ENCODE results near the gene SMC6.

Gene SMC6, protein sequence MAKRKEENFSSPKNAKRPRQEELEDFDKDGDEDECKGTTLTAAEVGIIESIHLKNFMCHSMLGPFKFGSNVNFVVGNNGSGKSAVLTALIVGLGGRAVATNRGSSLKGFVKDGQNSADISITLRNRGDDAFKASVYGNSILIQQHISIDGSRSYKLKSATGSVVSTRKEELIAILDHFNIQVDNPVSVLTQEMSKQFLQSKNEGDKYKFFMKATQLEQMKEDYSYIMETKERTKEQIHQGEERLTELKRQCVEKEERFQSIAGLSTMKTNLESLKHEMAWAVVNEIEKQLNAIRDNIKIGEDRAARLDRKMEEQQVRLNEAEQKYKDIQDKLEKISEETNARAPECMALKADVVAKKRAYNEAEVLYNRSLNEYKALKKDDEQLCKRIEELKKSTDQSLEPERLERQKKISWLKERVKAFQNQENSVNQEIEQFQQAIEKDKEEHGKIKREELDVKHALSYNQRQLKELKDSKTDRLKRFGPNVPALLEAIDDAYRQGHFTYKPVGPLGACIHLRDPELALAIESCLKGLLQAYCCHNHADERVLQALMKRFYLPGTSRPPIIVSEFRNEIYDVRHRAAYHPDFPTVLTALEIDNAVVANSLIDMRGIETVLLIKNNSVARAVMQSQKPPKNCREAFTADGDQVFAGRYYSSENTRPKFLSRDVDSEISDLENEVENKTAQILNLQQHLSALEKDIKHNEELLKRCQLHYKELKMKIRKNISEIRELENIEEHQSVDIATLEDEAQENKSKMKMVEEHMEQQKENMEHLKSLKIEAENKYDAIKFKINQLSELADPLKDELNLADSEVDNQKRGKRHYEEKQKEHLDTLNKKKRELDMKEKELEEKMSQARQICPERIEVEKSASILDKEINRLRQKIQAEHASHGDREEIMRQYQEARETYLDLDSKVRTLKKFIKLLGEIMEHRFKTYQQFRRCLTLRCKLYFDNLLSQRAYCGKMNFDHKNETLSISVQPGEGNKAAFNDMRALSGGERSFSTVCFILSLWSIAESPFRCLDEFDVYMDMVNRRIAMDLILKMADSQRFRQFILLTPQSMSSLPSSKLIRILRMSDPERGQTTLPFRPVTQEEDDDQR

DNA sequence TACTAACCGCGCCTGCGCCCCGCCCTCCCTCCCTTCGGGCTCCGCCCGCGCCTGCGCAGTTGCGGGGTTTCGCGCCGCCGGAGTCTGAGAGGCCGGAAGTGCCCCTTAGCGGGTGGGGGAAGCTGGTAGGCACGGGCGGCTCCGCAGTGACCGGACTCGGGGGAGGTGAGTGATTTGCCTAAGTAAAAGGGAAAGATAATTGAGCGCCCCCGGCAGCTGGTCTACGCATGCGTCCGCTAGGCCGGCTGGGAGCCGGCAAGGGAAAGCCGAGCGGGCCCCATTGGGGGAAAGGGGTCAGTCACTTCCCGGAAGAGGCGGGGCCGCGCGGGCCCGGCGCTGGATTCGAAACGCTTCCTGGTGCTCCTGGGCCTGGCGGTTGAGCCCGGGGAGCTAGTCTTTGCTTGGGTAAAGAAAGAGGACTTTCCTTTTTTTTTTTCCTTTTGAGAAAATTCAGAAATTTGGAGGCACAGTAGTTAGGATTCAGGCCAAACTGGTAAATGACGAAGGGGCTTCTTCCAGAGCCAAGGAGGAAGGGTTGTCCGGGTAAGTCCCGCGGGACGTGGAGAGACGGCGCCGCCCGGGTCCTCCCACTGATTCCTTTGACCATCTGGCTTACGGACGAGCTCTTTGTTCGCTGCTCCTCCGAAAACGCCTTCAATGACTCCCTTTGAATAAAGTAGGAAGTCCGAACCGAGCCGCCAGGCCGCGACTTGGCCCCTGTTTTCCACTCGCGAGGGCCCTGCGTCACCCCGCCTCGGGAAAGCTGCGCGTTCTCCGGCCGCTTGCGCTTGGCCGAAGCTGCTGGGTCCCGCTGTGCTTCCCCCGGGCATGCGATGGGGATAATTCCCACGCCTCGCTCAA lies at the start of gene SMC6, which contains the start of gene GEN1:
Gene SMC6 (minus strand): TSS at position 8 of the 861 bp plus-strand sequence. CDS start 7,864 bp downstream, outside the sequence.
Gene GEN1 (plus strand): TSS at position 336 of the 861 bp plus-strand sequence. CDS start 5,806 bp downstream, outside the sequence.
- DNase-seq, result peak; percentile 96

DNA sequence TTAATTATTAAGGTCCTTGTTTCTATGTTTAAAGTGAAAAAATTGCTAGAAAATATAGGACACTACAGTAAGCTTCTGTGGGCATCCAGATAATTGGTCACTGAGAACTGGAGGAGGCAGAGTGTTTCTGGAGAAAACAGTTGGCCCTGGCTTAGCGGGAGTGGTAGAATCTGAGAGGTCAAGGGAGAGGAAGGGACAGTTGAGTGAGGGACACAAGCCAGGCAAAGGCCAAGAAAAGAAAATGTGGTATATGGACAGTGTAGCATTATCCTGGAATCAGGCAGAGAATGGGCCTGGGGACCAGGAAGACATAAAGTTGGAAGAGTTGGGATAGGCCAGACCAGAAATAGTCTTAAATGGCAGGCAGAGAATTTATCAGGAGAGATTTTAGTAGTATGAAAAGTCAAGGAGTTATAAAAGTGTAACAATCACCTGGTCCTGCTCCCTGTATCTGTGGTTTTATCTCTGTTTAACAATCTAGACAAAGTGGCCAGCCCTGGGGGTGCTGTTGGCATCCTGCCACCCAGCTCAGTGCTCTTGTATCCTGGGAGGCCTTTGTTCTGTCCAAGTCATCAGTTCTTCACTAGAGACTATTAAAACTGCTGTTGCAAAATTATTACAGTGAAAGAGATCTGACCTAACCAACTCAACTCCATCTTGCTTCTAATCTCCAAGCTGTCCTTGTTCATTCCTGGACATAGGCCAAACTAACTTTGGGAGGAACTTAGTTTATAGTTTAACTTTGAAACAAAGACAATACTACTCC lies 47.3 kb upstream of the SMC6 start:
- no peak for DNase-seq

DNA sequence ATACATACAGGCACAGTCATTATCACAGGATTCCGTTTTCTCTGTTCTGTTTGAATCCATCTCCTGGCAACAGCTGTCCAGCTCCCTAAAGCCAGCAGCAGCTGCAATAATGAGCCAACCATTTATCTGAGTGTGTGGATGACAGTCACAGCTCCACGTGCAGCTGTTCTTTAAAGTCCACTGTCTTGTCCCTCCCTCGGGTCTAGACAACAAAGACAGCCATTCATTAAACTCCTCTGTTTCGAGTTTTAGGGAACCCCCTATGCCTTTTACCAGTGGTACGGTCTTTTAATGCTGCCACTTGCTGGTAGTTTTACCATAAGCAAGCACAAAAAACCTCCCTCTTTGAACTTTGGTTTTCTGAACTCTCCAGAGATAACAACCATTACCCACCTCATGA lies 46.6 kb upstream of the SMC6 start:
- peak; percentile 67 to 80 for DNase-seq

DNA sequence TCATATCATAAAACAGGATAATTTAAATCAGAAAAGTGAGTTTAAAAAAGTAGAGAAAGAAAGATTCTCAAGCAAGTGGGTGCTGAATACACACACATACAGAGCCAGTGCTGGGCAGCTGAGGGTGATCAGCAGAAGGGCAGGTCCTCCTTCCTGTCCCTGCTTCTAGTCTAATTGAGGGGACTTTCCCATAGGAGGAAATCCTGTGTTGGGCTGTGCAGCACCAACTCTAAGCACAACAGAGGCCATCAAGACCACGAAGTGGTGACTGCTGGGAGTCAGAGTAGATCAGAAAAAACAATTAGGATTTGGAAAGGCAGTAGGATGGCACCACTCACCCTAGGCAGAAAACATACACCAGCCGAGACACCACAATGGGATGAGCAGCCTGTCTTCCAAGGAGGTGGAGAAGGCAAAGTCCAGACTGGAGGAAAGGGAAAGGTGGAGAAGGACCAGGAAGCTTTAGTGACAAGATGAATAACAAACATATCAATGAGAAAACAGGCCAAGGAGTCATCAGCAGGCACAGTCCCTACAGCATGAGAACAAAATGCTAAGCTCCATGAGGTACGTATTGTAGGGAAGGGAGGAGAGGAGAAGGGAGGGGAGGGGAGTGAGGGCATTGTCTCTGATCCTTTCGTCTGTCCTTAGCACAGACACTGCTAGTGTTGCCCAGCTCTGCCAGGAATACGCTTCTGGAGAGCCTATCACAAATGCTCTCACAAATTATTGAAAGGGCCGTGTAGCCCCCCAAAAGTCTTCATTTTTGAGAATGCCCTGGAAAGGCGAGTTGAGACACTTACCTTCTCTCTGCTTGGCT lies 45.9 kb upstream of the SMC6 start:
- no peak for DNase-seq

DNA sequence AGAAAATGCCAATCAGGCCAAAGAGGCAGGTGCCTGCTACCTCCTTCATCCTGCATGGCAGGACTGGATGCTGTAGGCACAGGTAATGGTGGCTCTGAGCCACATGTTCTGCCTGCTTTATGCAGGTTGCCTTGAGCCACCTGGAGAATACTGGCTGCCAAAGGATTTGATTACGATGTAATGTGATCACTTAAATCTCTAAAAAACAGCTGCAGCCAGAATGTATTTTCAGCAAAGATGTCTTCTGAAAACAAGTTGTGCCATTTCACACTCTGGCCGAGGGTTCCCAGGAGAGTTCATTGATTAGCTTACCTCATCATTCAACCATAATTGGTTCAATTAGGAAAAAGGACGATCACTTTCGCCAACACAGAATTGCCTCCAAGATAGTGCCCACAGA lies 44.7 kb upstream of the SMC6 start:
- DNase-seq, result peak; percentile 37 to 83

DNA sequence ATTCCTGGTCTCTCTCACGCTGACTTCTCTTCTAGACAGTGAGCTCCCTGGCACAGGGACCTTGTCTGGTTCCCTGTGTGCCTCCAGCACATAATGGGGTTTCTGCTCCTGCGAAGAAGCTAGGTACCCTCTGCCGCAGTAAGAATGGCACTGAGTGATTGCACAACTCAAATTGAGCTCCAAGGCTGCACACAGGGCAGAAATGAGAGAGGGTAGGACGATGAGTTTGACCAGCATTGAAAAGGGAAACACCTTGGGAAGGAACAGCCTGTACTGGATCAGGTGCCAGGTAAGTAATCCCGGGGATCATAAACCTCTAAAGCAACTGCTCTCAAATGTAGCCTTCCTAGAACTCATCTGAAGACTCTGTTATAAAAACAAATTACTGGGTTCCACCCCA lies 41.7 kb upstream of the SMC6 start:
- no peak for DNase-seq

DNA sequence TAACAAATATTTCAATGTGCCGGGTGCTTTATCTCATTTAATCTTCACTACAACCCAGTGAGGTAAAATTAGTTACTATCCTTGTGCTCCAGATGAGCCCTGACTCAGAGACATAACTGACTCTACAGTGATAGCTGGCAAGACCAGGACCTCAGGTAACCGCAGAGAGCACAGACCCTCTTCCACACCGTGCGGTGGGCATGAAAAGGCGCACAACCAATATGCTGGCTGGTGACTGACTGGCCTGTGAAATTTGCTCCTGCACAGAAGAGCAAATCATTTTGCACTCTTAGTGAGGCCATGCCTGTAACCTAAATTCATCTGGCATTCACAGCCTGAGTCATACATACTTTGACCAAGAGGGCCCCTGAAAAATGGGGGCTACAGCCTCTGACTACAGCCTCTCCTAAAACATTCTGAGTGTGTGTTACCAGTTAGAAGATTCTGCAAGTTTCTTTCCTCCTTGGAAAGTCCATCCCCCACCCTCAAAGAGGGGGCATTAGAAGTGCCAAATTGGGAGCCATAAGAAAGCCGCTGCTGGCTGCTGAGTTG lies 40.3 kb upstream of the SMC6 start:
- DNase-seq, result no peak

DNA sequence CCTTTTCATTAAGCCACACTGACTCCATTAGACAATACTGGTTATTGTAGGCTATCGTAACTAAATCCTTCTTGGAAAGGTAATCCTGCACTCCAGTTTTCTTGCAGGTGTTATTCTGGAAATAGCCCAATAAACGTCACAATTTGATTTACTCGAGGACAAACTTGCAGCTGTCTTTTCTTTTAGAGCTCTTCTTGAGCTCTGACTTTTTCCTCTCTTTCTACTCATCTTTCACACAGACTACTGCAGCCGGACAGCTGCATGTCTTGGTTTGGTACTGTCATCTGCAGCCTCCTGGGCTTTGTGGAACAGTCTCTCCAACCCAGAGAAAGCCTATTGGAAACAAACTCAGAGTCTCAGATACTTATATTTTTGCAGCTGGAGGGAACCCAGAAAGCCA lies 39.7 kb upstream of the SMC6 start:
- peak; percentile 76 to 95 for DNase-seq

DNA sequence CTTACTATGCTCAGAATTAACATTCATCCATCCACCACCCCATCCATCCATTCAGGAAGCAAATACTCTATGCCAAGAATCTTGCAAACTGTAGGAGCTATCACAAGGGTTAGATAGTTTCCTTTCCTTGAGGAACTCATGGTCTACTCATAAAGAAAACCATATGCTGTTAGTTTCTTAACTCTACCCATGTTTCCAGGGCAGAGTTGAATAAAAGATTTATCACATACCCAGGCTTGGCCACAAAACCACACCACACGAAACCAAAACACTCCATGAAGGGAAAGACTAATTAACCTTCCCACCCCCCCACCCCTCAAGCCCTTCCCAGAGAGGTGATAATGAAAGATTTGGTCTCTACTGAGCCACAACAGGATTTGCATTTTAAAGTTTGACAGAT lies 38.9 kb upstream of the SMC6 start:
- DNase-seq, result no peak

DNA sequence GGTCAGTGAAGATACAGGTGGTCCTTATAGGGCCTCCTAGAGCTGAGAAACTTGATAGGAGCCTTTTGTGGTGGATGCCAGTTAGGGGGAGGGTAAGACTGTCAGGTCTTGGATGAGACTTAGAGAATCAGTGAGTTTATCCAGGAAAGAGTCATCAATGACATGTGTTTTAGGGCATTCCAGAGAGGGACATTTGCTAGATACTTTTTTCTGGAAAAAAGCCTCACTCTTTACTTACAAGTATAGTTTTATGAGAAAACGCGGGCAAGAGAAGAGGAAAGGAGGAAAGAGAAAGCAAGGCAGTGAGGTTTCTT lies 38.2 kb upstream of the SMC6 start:
- DNase-seq, result no peak

DNA sequence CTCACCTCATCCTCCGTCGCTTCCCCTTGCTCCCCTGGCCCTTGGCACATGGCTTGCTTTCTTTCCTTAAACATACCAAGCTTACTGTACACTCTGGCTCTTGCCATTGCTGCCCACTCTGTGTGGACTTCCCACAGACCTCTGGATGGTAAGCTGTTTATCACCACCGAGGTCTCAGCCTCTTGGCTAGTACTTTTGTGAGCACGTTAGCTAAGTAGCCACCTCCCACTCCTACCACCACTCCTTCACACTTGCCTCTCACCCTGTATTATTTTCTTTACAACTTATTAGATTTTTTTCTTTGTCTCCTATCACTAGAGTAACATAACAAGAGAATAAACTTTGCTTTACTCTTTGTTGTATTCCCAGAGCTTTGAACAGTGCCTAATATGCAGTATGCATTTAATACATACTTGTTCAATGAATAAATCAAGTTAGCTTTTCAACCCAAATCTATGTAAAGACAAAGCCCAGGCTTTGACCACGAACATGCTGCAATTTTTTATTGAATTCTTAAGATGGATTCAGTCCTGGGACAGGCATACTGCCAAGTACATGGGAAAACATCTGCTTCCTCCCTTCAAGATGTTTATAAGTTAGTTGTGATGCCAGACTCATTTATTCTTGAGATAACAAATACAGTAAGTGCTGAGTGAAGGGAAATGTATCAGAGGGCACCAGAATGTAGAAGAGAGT lies 37.7 kb upstream of the SMC6 start:
- peak in 1 of 2 experiments; percentile 73 for DNase-seq

DNA sequence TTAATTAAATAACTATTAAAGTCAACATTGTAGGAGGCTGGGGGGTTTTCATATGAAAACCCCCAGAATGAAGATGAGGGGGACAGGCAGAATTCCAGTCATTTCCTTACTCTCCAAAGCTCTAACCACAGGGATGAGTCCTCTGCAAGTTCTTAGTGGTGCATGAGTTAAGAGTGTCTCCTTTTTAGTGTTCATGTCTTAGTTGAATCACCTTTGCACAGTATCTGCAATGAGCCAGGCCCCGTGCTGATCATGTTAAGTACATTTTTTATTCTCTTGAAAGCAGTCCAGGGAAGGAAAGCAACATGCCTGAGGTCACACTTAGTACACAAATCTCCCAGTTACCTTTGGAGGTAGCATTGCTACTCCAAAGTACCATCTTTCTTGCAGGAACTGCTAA lies 36.9 kb upstream of the SMC6 start:
- DNase-seq, result no peak

DNA sequence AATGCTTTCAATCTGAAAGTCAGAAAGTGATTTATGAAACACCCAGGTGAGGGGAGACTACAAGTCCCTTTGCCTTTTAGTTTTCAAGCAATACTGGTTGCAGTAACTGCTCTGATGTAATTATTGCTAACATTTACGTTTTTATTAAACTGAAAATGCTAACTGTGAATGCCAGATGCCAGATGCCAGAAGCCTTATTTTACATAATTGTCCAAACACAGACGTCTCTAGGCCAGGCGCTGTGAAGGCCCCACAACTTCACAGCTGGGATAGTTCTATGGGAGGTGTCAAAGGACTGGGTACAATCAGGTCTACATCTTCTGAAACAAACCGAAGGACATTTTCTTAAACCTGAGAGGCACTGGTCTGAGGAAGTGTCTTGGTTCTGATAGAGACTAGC lies 35.2 kb upstream of the SMC6 start:
- DNase-seq, result peak in 1 of 2 experiments; percentile 27

DNA sequence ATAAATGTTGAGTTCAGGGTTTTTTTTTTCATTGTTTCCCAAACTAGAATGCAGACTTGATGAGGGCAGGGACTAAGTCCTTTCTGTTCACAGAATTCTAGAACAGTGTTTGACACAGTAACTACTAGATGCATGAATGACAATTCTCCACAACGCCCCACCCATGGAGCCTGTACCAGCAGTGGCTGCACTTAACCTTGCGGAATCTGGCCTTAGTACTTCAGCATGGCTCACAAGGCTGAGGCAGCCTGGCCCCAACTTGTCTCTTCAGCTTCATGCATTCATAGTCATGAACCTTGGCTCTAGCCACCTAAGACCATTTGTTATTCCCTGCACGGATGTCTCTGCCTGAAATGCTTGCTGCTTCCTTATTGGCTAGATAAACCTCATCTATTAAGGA lies 33.1 kb upstream of the SMC6 start:
- no peak for DNase-seq

DNA sequence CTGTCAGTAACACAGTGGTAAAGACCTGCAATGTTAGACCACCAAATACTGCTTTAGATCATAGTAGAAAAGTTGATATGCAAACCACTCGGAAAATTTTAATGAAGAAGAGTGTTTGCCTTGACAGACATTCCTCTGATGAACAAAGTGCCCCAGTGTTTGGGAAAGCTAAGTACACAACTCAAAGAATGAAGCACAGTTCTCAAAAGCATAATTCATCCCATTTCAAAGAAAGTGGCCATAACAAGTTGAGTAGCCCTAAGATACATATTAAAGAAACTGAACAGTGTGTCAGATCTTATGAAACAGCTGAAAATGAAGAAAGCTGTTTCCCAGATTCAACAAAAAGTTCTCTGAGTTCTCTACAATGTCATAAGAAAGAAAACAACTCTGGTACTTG lies 27.9 kb upstream of the SMC6 start:
- no peak for DNase-seq

DNA sequence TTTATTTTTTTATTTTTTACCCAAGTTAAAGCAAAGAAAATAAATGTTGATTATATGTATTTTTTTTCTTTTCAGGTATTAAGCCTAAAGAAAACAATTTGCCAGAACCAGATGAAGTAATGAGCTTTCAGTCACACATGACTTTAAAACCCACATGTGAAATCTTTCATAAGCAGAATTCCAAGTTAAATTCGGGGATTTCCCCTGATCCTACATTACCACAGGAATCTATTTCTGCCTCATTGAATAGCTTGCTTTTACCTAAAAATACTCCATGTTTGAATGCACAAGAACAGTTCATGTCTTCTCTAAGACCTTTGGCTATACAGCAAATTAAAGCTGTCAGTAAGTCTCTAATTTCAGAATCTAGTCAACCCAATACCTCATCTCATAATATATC lies 26.9 kb upstream of the SMC6 start:
- no peak for DNase-seq

DNA sequence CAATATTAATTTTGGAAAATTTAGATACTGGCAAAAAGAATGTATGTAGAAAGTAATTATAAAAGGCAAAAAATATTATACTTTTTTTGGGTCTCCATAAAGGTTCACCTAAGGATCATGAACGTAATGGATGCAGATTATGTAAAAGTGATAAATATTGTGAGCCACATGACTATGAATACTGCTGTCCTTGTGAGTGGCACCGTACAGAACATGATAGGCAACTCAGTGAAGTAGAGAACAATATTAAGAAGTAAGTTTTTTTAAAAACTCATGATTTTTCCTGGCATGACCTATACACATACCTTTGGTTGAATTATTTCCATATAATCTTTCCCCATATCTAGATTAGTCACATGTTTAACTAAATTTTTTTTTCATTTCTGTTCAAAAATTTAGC lies 18.9 kb upstream of the SMC6 start:
- no peak for DNase-seq

DNA sequence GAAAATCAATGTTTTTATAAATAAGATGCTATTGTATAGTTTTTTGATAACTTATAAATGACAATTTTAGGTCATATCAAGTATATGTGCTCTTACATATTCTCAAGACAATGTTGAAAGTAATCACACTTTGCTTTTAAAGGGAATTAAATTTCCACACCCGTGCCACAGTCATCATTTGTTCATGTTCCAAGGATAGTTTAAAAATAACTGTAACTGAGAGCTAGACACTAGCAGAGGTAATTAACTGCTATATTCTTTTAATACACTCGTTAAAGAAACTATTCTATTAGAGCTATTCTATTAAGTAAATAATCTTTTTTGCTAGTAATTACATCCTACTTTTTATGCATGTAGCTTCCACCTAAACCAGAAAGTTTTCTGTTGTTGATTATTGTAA lies 18.3 kb upstream of the SMC6 start:
- no peak for DNase-seq

DNA sequence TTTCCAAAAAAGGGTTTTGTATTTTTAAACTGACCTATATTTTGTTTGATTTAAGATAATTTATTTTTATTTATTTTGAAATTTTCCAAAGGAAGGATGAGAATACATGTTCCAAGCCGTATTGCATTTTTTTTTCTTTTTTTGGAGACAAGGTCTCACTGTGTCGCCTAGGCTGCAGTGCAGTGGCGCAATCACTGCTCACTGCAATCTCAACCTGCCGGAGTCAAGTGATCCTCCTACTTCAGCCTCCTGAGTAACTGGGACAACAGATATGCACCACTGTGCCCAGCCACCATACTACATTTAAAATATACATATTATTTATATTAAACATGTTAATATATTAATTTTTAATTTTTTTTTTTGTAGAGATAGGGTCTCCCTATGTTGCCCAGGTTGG lies 15.3 kb upstream of the SMC6 start:
- no peak for DNase-seq

DNA sequence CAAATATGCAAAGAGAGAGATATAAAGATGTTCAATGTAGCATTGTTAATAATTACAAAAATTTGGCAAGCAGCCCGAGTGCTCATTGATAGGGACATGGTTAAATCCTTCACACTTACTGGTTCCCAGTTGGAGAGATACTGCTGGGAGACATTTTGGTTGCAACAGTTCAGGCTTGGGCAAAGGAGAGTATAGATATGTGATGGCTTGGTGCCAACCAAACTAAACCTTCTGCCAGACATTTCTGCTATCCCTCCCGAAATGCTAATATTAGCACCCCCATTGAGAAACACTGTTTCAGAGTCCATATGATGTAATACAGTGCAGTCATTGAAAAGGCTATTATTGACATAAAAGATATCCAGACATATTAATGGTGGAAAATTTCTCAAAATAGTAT lies 11.8 kb upstream of the SMC6 start:
- DNase-seq, result no peak

Data from NCI-H524 (cell line).